HG03108 (cell line): ENCODE measurements around the gene AGPAT2.

Source experiments
- ATAC-seq: cut with Tn5 transposase; IDR thresholded peaks from one replicate; pipeline ENCODE4 v1.9.1; 2021; ENCODE audit warnings: moderate library complexity; ENCODE audit not compliant: unreplicated experiment

The AGPAT2 gene

DNA sequence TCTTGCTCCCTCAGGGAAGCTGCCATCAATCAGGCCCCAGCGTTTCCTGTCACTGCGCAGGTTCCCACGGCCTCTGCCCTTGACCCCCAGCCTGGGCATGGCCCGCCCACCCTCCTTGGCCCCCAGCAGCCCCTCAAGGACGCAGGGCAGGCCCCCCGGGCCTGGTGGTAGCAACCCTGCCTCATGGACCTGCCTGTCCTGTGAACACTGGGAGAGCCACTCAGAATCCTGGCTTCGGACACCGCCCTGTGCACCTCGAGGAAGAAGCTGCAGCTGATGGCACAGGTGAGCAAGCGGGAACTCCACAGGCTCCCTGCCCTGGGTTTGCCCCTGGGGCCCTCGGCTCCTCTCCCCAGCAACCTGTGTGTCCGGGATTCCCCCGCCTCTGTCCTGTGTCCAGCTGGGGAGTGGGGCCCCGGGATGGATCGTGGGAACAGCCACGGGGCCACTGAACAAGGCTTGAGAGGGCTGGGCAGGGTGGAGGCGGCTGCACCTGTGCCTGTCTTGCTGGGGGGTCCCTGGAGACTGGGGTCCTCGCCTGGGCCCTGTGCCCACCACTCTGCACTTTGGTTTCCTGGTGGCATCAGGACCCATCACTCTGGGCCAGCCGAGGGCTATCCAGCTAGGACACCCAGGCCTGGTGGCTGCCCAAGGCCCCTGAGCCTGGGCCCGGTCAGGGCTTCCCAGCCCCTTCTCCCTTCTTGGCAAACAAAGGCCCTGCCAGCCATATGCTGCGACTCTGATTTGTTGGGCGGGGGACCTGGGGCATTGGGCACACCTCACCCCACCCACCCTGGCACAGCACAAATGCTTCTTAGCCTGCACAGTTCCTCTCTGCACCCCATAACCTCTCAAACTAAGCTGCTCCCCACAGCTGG, 58.0 kb downstream of the AGPAT2 start:
- no peak for ATAC-seq

DNA sequence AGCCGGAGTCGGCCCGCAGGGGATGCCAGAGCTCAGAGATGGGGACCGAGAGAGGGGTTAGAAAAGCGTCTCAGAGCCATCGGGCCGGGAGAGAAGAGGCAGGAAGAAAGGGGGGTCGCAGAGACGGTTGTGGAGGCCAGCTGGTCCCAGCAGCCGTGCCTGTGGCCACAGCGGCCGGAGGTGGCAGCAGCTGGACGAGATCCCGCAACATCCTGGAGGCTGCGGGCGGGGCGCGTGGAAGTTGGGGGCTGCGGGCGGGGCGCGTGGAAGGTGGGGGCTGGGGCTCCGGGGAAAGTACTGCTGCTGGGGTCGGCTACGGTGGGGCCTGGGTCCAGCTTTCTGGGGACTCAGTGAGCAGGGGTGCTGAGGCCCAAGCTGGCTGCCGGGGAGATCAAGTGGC, 59.0 kb downstream of the AGPAT2 start:
- no peak for ATAC-seq

- ATAC-seq: no peak
These were observed 59.6 kb downstream of the AGPAT2 start for GRCh38 chr9:136627703-136628102.

DNA sequence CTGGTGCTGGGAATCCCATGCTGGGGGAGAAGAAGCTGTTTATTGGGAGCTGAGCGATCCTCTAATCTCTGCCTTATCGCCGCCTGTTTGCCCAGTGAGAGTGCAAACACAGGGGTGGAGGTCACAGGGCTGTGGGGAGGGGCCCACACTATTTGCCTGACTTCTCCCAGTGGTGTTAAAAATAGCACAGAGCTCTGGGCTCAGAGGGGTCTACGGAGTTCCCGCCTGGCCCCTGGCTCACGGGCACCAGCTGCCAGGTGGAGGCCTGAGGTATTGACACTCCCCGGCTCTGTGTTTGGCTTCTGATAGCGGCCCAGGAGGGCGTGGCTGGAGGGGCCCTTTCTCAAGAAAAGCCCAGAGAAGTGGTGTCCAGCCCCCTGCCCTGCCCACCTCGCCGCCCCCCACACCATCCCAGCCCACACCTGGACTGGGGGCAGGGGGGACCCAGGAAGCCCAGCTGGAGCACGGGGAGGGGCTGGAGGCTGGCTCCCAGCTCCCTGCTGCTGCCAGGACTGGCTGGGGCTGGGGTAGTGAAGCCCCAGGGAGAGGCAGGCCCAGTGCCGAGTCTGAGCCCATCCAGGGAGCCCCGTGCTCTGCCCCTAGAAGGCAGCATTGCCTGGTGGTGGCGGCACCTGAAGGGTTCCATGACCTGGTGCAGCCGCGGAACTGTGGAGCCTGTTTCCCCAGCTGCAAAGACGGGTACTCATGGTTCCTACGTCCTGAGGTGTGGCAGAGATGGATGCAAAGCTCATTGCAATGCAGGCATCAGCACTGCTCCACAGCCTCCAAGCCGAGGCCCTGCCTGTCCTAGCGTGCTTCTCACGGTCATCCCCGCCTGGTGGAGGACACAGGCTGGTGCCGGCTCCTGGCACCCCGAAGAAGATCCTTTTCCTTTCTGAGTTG, 60.3 kb downstream of the AGPAT2 start:
- no peak for ATAC-seq

- no peak for ATAC-seq
These were observed 61.1 kb downstream of the AGPAT2 start for GRCh38 chr9:136626066-136626725.

DNA sequence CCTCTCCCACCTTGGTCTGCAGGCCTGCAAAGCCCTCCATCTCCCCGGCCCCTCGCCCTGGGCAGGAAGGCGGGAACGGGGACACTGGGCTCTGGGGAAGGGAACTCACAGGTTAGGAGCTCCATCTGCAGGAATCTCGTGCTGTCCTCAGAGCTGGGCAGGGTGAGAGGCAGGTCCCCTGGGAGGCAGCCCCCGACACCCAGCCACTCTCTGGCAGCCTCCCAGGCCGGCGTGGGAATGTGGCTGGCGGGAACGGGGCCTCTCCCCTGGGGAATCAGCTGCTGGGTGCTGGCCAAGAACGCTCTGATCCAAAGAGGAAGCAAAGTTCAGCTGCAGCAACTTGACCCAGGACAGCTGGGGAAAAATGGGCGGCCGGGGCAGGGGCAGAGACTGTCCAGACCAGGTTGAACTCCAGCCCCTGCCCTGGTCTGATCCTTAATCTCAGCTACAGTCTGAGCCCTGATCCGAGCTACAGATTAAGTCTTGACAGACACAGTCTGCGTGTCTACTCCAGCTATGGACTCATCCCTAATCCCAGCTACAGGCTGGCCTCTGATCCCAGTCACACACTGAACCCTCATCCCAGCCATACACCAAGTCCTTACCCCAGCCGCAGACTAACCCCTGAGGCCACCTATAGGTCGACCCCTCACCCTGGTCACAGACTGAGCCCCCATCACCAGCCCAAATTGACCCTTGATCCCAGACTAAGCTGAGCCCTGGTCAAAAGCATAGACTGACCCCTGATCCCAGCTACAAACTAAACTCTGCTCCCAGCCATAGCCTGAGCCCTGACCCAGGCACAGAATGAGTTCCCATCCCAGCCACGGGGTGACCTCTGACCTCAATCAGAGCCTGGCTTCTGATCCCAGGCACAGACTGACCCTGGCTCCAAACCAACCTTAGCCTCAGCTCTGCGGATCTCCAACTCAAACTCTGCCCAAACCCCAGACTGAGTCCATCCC, 61.9 kb downstream of the AGPAT2 start:
- no peak for ATAC-seq

DNA sequence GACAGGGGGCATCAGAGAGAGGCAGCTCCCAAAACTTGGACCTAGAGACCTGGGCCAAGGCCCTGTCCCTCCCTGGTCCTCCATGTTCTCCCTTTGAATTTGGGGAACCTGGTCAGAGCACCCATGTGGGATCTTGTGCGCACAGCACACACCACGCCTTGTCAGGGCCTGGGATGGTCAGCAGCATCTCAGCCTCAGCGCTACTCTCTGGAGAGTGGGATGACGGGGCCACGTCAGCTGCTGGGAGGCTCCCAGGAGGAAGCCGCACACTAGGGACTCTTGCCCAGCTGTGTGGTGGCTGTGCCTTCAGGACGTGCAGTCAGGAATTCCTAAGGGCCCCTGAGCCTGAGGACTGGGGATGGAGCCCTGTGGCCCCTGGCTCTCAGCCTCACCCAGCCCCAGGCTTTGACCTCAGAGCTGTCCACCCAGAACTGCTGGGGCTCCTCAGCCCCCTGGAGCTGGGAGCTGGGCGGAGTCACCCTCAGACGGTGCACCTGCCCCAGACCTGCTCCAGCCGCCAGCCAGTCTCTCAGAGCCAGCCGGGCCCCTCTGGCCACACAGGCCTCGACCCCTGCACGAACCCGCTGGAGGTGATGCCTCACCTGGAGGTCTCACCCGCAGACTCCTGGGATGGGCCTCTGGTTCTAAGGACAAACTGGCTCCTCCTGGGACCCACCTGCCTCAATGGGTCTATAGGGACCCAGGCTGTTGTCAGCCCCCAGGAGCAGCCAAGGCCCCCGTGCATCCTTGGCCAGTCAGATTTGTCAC, 62.9 kb downstream of the AGPAT2 start:
- no peak for ATAC-seq

- no peak for ATAC-seq
These were observed 63.4 kb downstream of the AGPAT2 start for GRCh38 chr9:136623842-136624183.
